Measurements from ENCODE around the gene PYCR2.

The PYCR2 gene

GRCh38 chr1:225917536-225917935 is 6.5 kb downstream of the PYCR2 start:
- no peak for DNase-seq

GRCh38 chr1:225917101-225917500 is 6.9 kb downstream of the PYCR2 start:
- DNase-seq, result no peak

- no peak for DNase-seq
These were observed 8.5 kb downstream of the PYCR2 start for GRCh38 chr1:225915538-225915991.

- no peak for DNase-seq
These were observed 9.1 kb downstream of the PYCR2 start for GRCh38 chr1:225914947-225915346.

- DNase-seq, result no peak
These were observed 9.7 kb downstream of the PYCR2 start for GRCh38 chr1:225914391-225914790.

- peak; percentile 23 for DNase-seq
These were observed 12.6 kb downstream of the PYCR2 start for GRCh38 chr1:225911191-225912130.

- DNase-seq, result no peak
These were observed 14.6 kb downstream of the PYCR2 start for GRCh38 chr1:225909477-225909876.

GRCh38 chr1:225908773-225909172 is 15.3 kb downstream of the PYCR2 start:
- no peak for DNase-seq

- DNase-seq, result no peak
These were observed 15.9 kb downstream of the PYCR2 start for GRCh38 chr1:225908013-225908640.

GRCh38 chr1:225907341-225907740 is 16.7 kb downstream of the PYCR2 start:
- DNase-seq, result no peak

GRCh38 chr1:225906467-225906866 is 17.6 kb downstream of the PYCR2 start:
- no peak for DNase-seq

GRCh38 chr1:225903623-225904022 is 20.4 kb downstream of the PYCR2 start:
- no peak for DNase-seq

GRCh38 chr1:225899044-225899925 is 24.8 kb downstream of the PYCR2 start:
- DNase-seq, result no peak

GRCh38 chr1:225897595-225898514 is 26.2 kb downstream of the PYCR2 start:
- DNase-seq, result no peak

- DNase-seq, result no peak
These were observed 27.0 kb downstream of the PYCR2 start for GRCh38 chr1:225896937-225897549.

- DNase-seq, result no peak
These were observed 27.6 kb downstream of the PYCR2 start for GRCh38 chr1:225896494-225896893.

GRCh38 chr1:225892307-225892706 is 31.7 kb downstream of the PYCR2 start:
- DNase-seq, result no peak

- no peak for DNase-seq
These were observed 32.6 kb downstream of the PYCR2 start for GRCh38 chr1:225891229-225891972.

GRCh38 chr1:225890346-225891228 is 33.5 kb downstream of the PYCR2 start:
- no peak for DNase-seq

GRCh38 chr1:225889743-225890142 is 34.3 kb downstream of the PYCR2 start:
- DNase-seq, result no peak

All from GOT3 (cell line).